GM23338 (cell line): ENCODE measurements around the gene PRTFDC1. TPM values are rescaled to one million over a fixed set of nuclear protein-coding genes. Genes with fewer than 3 reads are reported as not detected.

Experiments used
- ATAC-seq: fragments of 200-7000 bp; cut with Tn5 transposase; 3 replicates; pipeline ENCODE4 v1.9.1; 2020
- DNase-seq: peaks from one replicate; pipeline ENCODE4 v3.0.0-alpha.2; 2015; ENCODE audit warnings: low spot score
- H2AFZ ChIP-seq: fragments of 200-600 bp; sonication (generic); 2 replicates; pipeline ENCODE4 v1.8.0; 2016; ENCODE audit warnings: antibody characterized with exemption, mild to moderate bottlenecking, moderate library complexity
- H3F3A ChIP-seq: fragments of 200-600 bp; sonication (generic); replicated peaks from 2 replicates; pipeline ENCODE4 v1.8.0; 2017; ENCODE audit warnings: antibody characterized with exemption, mixed run types, low read depth
- H3K27ac ChIP-seq: fragments of 200-600 bp; sonication (generic); 2 replicates; pipeline ENCODE4 v1.6.1; 2016; ENCODE audit warnings: low read depth
- H3K27me3 ChIP-seq: fragments of 200-600 bp; sonication (generic); 2 replicates; pipeline ENCODE4 v1.8.0; 2016; ENCODE audit warnings: mild to moderate bottlenecking, mixed run types, moderate library complexity; ENCODE audit not compliant: insufficient read depth
- H3K36me3 ChIP-seq: fragments of 200-600 bp; sonication (generic); 2 replicates; pipeline ENCODE4 v1.8.0; 2016; ENCODE audit warnings: mild to moderate bottlenecking; ENCODE audit not compliant: insufficient read depth
- H3K4me1 ChIP-seq: fragments of 200-600 bp; sonication (generic); 2 replicates; pipeline ENCODE4 v1.8.0; 2016; ENCODE audit warnings: mild to moderate bottlenecking, moderate library complexity; ENCODE audit not compliant: insufficient read depth
- H3K4me2 ChIP-seq: fragments of 200-600 bp; sonication (generic); 2 replicates; pipeline ENCODE4 v1.7.1; 2017; ENCODE audit warnings: mixed run types
- H3K4me3 ChIP-seq: fragments of 200-600 bp; sonication (generic); 2 replicates; pipeline ENCODE4 v1.6.1; 2016; ENCODE audit warnings: mixed run types
- H3K79me2 ChIP-seq: fragments of 200-600 bp; sonication (generic); replicated peaks from 2 replicates; pipeline ENCODE4 v1.8.0; 2017; ENCODE audit warnings: mild to moderate bottlenecking; ENCODE audit not compliant: insufficient read depth
- H3K9me2 ChIP-seq: fragments of 200-600 bp; sonication (generic); 2 replicates; pipeline ENCODE4 v1.8.0; 2017; ENCODE audit not compliant: insufficient read depth
- H4K20me1 ChIP-seq: fragments of 200-600 bp; sonication (generic); replicated peaks from 2 replicates; pipeline ENCODE4 v1.8.0; 2017; ENCODE audit warnings: mild to moderate bottlenecking; ENCODE audit not compliant: insufficient read depth
- H3K27ac Mint-ChIP-seq: 2 replicates; pipeline ENCODE4 v1.8.0; 2020; ENCODE audit warnings: inconsistent platforms, mild to moderate bottlenecking, moderate library complexity, mixed read lengths
- H3K27me3 Mint-ChIP-seq: 3 replicates; pipeline ENCODE4 v1.8.0; 2022; ENCODE audit warnings: low read depth, mild to moderate bottlenecking, moderate library complexity, mixed read lengths, inconsistent platforms; ENCODE audit not compliant: insufficient read depth, poor library complexity
- H3K36me3 Mint-ChIP-seq: 3 replicates; pipeline ENCODE4 v1.8.0; 2021; ENCODE audit warnings: low read depth, mild to moderate bottlenecking, inconsistent platforms, moderate library complexity, mixed read lengths
- H3K4me1 Mint-ChIP-seq: 3 replicates; pipeline ENCODE4 v1.8.0; 2020; ENCODE audit warnings: mild to moderate bottlenecking, inconsistent platforms, mixed read lengths
- H3K4me3 Mint-ChIP-seq: 3 replicates; pipeline ENCODE4 v1.8.0; 2021; ENCODE audit warnings: moderate library complexity, mild to moderate bottlenecking, inconsistent platforms, mixed read lengths
- H3K9me3 Mint-ChIP-seq: 3 replicates; pipeline ENCODE4 v1.8.0; 2020; ENCODE audit warnings: moderate library complexity, mild to moderate bottlenecking, inconsistent platforms, mixed read lengths
- EZH2 ChIP-seq: fragments of 200-600 bp; sonication (generic); IDR thresholded peaks from one replicate; pipeline ENCODE4 v1.8.0; 2017; ENCODE audit warnings: antibody characterized with exemption, mild to moderate bottlenecking, low read depth; ENCODE audit not compliant: unreplicated experiment
- EZH2phosphoT487 ChIP-seq: fragments of 200-600 bp; sonication (generic); IDR thresholded peaks from one replicate; pipeline ENCODE4 v1.8.1; 2018; ENCODE audit warnings: antibody characterized with exemption; ENCODE audit not compliant: unreplicated experiment
- JUNB ChIP-seq: IDR thresholded peaks from one replicate; pipeline ENCODE4 v1.6.1; 2016; ENCODE audit warnings: antibody characterized with exemption; ENCODE audit not compliant: unreplicated experiment
- NANOG ChIP-seq: IDR thresholded peaks from 2 replicates; pipeline ENCODE4 v1.6.1; 2016; ENCODE audit warnings: antibody characterized with exemption, borderline replicate concordance
- POLR2AphosphoS5 ChIP-seq: IDR thresholded peaks from 2 replicates; pipeline ENCODE4 v1.6.1; 2016; ENCODE audit warnings: antibody characterized with exemption, low read depth
- STAT1 ChIP-seq: IDR thresholded peaks from one replicate; pipeline ENCODE4 v1.6.1; 2016; ENCODE audit warnings: antibody characterized with exemption; ENCODE audit not compliant: unreplicated experiment
- ZNF114 ChIP-seq: fragments of 250-450 bp; sonication (Bioruptor Pico); IDR thresholded peaks from 2 replicates; pipeline ENCODE4 v1.5.0; 2020; ENCODE audit warnings: mild to moderate bottlenecking, moderate library complexity
- polyA plus RNA-seq: library from polyadenylated mRNA; unstranded; fragments of >200 nt; fragmentation: Nextera tagmentation; extraction: Ambion mirVana; gene quantifications from 2 replicates; pipeline ENCODE4 v1.2.1, GENCODE V29; 2016
- total RNA-seq: library from RNA; depleted of rRNA; stranded (reverse); fragments of >200 nt; shearing (Covaris generic); gene quantifications from 2 replicates; pipeline ENCODE4 v1.2.3, GENCODE V29; 2014
- TF ChIP-seq, protein P1 (sequence below): IDR thresholded peaks from 2 replicates; pipeline ENCODE4 v1.6.1; 2016; ENCODE audit warnings: antibody characterized with exemption
- TF ChIP-seq, protein P2 (sequence below): IDR thresholded peaks from one replicate; pipeline ENCODE4 v1.6.1; 2018; ENCODE audit warnings: antibody characterized with exemption; ENCODE audit not compliant: unreplicated experiment

Gene PRTFDC1
- total and polyA plus RNA-seq, 2 experiments from 2014 or later, result 7.9 to 9.1 TPM

DNA sequence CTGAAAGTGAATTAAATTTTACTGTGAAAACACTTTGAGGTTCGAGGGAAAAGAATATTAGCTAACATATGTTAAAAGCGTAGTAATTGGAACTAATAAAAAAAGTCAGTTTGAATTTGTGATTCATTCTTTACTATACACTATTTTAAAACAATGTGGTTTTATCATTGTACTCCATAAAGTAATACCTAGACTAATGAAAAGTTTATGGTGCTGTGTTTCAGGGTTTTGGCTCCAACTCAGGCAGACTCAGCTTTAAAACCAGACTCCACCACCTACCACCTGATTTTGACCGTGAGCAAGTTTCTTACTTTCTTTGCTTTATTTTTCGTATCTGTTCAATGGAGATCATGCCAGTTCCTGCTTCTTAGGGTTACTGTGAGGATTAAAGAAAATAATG is 9.2 kb upstream of the PRTFDC1 start:
- Histone ChIP-seq H3K27ac (no peak overlapping the region), H4K20me1 (no peaks in the 10 kb centered on the region), H3K4me3 (no peak overlapping the region), H3K4me1 (peaks cover 3% of the 10 kb centered on the region; the same call in 1 of the 2 replicates), H3K79me2 (no peaks in the 10 kb centered on the region), H3K4me2 (no peak overlapping the region), H3F3A (no peaks in the 10 kb centered on the region), H3K9me2 (no peaks in the 10 kb centered on the region), H3K36me3 (no peaks in the 10 kb centered on the region), H3K27me3 (no peaks in the 10 kb centered on the region), H2AFZ (no peak overlapping the region)
- peaks cover 16% of the 10 kb centered on the region for H3K4me1 Mint-ChIP-seq
- DNase-seq (no peak), ATAC-seq (no peak)
- no peaks in the 10 kb centered on the region for H3K9me3 Mint-ChIP-seq
- H3K4me3 Mint-ChIP-seq, result no peak overlapping the region
- TF ChIP-seq, protein P1, sequence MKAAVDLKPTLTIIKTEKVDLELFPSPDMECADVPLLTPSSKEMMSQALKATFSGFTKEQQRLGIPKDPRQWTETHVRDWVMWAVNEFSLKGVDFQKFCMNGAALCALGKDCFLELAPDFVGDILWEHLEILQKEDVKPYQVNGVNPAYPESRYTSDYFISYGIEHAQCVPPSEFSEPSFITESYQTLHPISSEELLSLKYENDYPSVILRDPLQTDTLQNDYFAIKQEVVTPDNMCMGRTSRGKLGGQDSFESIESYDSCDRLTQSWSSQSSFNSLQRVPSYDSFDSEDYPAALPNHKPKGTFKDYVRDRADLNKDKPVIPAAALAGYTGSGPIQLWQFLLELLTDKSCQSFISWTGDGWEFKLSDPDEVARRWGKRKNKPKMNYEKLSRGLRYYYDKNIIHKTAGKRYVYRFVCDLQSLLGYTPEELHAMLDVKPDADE, result no peak
- no peak for TF ChIP-seq NANOG
- no peak for TF ChIP-seq EZH2phosphoT487
- no peak for TF ChIP-seq JUNB
- TF ChIP-seq ZNF114 (CRISPR knock-in tag), result no peak
- TF ChIP-seq POLR2AphosphoS5, result no peak
- TF ChIP-seq, protein P2, sequence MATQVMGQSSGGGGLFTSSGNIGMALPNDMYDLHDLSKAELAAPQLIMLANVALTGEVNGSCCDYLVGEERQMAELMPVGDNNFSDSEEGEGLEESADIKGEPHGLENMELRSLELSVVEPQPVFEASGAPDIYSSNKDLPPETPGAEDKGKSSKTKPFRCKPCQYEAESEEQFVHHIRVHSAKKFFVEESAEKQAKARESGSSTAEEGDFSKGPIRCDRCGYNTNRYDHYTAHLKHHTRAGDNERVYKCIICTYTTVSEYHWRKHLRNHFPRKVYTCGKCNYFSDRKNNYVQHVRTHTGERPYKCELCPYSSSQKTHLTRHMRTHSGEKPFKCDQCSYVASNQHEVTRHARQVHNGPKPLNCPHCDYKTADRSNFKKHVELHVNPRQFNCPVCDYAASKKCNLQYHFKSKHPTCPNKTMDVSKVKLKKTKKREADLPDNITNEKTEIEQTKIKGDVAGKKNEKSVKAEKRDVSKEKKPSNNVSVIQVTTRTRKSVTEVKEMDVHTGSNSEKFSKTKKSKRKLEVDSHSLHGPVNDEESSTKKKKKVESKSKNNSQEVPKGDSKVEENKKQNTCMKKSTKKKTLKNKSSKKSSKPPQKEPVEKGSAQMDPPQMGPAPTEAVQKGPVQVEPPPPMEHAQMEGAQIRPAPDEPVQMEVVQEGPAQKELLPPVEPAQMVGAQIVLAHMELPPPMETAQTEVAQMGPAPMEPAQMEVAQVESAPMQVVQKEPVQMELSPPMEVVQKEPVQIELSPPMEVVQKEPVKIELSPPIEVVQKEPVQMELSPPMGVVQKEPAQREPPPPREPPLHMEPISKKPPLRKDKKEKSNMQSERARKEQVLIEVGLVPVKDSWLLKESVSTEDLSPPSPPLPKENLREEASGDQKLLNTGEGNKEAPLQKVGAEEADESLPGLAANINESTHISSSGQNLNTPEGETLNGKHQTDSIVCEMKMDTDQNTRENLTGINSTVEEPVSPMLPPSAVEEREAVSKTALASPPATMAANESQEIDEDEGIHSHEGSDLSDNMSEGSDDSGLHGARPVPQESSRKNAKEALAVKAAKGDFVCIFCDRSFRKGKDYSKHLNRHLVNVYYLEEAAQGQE, result no peak
- TF ChIP-seq EZH2, result no peak
- no peak overlapping the region for H3K27ac Mint-ChIP-seq
- H3K27me3 Mint-ChIP-seq, result peaks cover 2% of the 10 kb centered on the region
- H3K36me3 Mint-ChIP-seq, result no peaks in the 10 kb centered on the region

DNA sequence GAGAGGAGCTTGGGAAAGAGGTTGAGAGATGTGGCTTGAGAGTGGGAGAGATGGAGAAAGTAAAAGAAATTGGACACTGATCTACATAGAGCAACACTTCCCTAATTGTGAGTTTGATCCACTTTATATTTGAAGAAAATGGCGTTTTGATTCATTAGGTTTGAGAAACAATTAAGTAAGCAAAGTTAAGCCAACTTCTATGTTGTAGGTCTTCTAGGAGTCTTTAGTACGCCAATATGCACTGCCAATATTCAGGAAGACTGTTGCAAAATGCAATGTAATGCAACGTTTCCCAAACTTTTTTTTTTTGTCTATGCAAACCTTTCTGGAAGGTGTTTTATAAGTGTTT is 7.0 kb upstream of the PRTFDC1 start:
- no peak for DNase-seq
- no peak overlapping the region for H3K27ac Mint-ChIP-seq
- H3K9me2 ChIP-seq, result no peaks in the 10 kb centered on the region
- no peak overlapping the region for H3K4me3 ChIP-seq
- no peak overlapping the region for H3K4me2 ChIP-seq
- no peaks in the 10 kb centered on the region for H3K79me2 ChIP-seq
- H3K4me3 Mint-ChIP-seq, result no peak overlapping the region
- H3K27me3 Mint-ChIP-seq, result peaks cover 2% of the 10 kb centered on the region
- no peaks in the 10 kb centered on the region for H3K36me3 ChIP-seq
- peaks cover 16% of the 10 kb centered on the region for H3K4me1 Mint-ChIP-seq
- no peak overlapping the region for H2AFZ ChIP-seq
- H3K36me3 Mint-ChIP-seq, result no peaks in the 10 kb centered on the region
- H3K4me1 ChIP-seq, result peaks cover 3% of the 10 kb centered on the region; the same call in 1 of the 2 replicates
- H3F3A ChIP-seq, result no peaks in the 10 kb centered on the region
- H3K27ac ChIP-seq, result no peak overlapping the region
- H3K27me3 ChIP-seq, result no peaks in the 10 kb centered on the region
- H4K20me1 ChIP-seq, result no peaks in the 10 kb centered on the region
- no peaks in the 10 kb centered on the region for H3K9me3 Mint-ChIP-seq
- no peak for ATAC-seq
- TF ChIP-seq EZH2 (no peak), STAT1 (no peak), JUNB (no peak)
- TF ChIP-seq, protein P2, result no peak
- TF ChIP-seq, protein P1, result no peak
